NT2/D1 (cell line): ENCODE results near the gene ATP12A.

Source experiments
- SUZ12 ChIP-seq: IDR thresholded peaks from 2 replicates; pipeline ENCODE4 v1.6.1; 2011; ENCODE audit not compliant: insufficient read length, insufficient read depth; ENCODE audit errors: extremely low read depth
- YY1 ChIP-seq: IDR thresholded peaks from 2 replicates; pipeline ENCODE4 v1.6.1; 2011; ENCODE audit not compliant: insufficient read length, insufficient read depth

DNA sequence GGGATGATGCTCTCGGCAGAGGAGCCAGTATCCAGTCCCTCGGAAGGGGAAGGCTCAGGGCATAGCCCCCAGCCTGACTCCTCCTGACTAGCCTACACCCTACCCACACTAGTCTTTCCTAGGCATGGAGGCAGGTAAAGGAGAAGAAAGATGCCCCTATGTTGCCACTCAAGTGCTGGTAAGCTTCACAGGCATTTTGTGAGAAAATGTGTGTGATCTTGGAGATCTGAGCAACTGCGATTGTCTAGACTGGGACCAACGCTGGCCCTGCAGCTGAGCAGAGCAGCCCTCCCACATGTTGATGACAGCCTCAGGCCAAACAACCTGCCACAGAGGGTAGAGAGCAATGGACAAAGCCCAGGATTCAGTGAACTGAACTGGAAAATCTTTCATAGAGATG is 11.7 kb upstream of the ATP12A start:
- no peak for TF ChIP-seq YY1
- TF ChIP-seq SUZ12 = no peak
